K562 (cell line): ENCODE results near the gene RASD2. TPM values are rescaled to one million over a fixed set of nuclear protein-coding genes. Genes with fewer than 3 reads are reported as not detected.
A peak's percentile ranks its signal among the peaks of the same experiment; 100 is the strongest.

Experiments used
- ATAC-seq: fragments of 200-7000 bp; cut with Tn5 transposase; 3 replicates; pipeline ENCODE4 v1.9.1; 2020; ENCODE audit warnings: moderate library complexity
- BruUV-seq: library from RNA; stranded (reverse); fragments of 400-500 nt; replicated peaks from 2 replicates; lab custom pipeline; 2021; lab: Mats Ljungman, UMichigan
- CTCF ChIA-PET: fragments of 300-600 bp; formaldehyde crosslinking; extraction: SDS; loops from one replicate; lab custom pipeline; 2021; ENCODE audit warnings: low intra/inter-chr PET ratio; lab: Yijun Ruan, JAX
- POLR2A ChIA-PET: fragments of 300-600, 350-650 bp; sonication (Branson Sonifier 250); formaldehyde crosslinking; extraction: SDS; loops from one replicate; lab custom pipeline; 2021; ENCODE audit warnings: antibody characterized with exemption, inconsistent platforms; lab: Yijun Ruan, JAX
- DNase-seq, 4 experiments: peaks; one replicate each; pipeline versions ENCODE4 v3.0.0 to v3.0.0-alpha.2; 2011 to 2018; ENCODE audit warnings: low spot score in 3 of 4, mixed read lengths in 3 of 4; ENCODE audit errors: extremely low read depth in 1 of 4
- FAIRE-seq: peaks from 2 replicates; lab custom pipeline; 2011; peaks lifted over from hg19 to GRCh38; lab: Jason Lieb, UNC
- H2AFZ ChIP-seq: 2 replicates; pipeline ENCODE4 v1.6.0; 2011; ENCODE audit warnings: low read depth, low read length, control low read depth, inconsistent platforms
- H3K27ac ChIP-seq: fragments of 200-600 bp; 3 replicates; pipeline ENCODE4 v1.8.0; 2011; ENCODE audit warnings: low read depth, mild to moderate bottlenecking, control low read depth, inconsistent platforms, low read length, moderate library complexity, mixed read lengths; ENCODE audit errors: extremely low read depth
- H3K27me3 ChIP-seq, 2 experiments: fragments of 300-600 bp in 1 of 2; 2 replicates in 1 of 2; 3 replicates in 1 of 2; pipeline versions ENCODE4 v1.6.0 to v1.8.0; 2011; ENCODE audit warnings: inconsistent platforms in 2 of 2, low read length in 2 of 2, mild to moderate bottlenecking in 1 of 2, mixed read lengths in 1 of 2, moderate library complexity in 1 of 2; ENCODE audit not compliant: control insufficient read depth in 2 of 2, insufficient read depth in 2 of 2
- H3K36me3 ChIP-seq: fragments of 300-600 bp; 3 replicates; pipeline ENCODE4 v1.8.0; 2011; ENCODE audit warnings: mild to moderate bottlenecking, low read length, inconsistent platforms; ENCODE audit not compliant: control insufficient read depth, insufficient read depth
- H3K4me1 ChIP-seq, 2 experiments: fragments of 200-600 bp in 1 of 2; replicated peaks in 1 of 2; 2 replicates in 1 of 2; 3 replicates in 1 of 2; pipeline versions ENCODE4 v1.5.1 to v1.8.0; 2011; ENCODE audit warnings: inconsistent platforms in 2 of 2, low read length in 2 of 2, mild to moderate bottlenecking in 1 of 2, mixed read lengths in 1 of 2, moderate library complexity in 1 of 2; ENCODE audit not compliant: control insufficient read depth in 2 of 2, insufficient read depth in 2 of 2
- H3K4me2 ChIP-seq: 2 replicates; pipeline ENCODE4 v1.6.1; 2011; ENCODE audit warnings: low read length, control low read depth, inconsistent platforms, mixed read lengths; ENCODE audit not compliant: insufficient read depth
- H3K4me3 ChIP-seq: fragments of 200-600 bp; sonication (generic), shearing (Covaris generic); 2 replicates; pipeline ENCODE4 v1.5.1; 2016; ENCODE audit warnings: control low read depth, inconsistent platforms
- H3K79me2 ChIP-seq: fragments of 200-600 bp; 3 replicates; pipeline ENCODE4 v1.8.0; 2011; ENCODE audit warnings: low read length, inconsistent platforms; ENCODE audit not compliant: control insufficient read depth, insufficient read depth
- H3K9ac ChIP-seq, 2 experiments: 2 replicates each; pipeline versions ENCODE4 v1.6.0 to v1.6.1; 2011; ENCODE audit warnings: low read depth in 2 of 2, low read length in 2 of 2, control low read depth in 1 of 2, inconsistent platforms in 1 of 2, mild to moderate bottlenecking in 1 of 2, mixed read lengths in 1 of 2; ENCODE audit not compliant: insufficient read depth in 1 of 2
- H3K9me1 ChIP-seq: one replicate; pipeline ENCODE4 v1.6.0; 2011; ENCODE audit warnings: inconsistent platforms, mild to moderate bottlenecking, low read length, moderate library complexity; ENCODE audit not compliant: control insufficient read depth, insufficient read depth
- H3K9me3 ChIP-seq: replicated peaks from 2 replicates; pipeline ENCODE4 v1.5.1; 2011; ENCODE audit warnings: low read depth, low read length, inconsistent platforms; ENCODE audit not compliant: control insufficient read depth, insufficient read depth
- H4K20me1 ChIP-seq: replicated peaks from 2 replicates; pipeline ENCODE4 v1.6.1; 2011; ENCODE audit warnings: low read length, inconsistent platforms, mixed read lengths; ENCODE audit not compliant: control insufficient read depth, insufficient read depth
- EHMT2 ChIP-seq: fragments of 450-650 bp; IDR thresholded peaks from 2 replicates; pipeline ENCODE4 v1.6.1; 2018; ENCODE audit warnings: antibody characterized with exemption
- ILF3 ChIP-seq: fragments of 450-650 bp; IDR thresholded peaks from 2 replicates; pipeline ENCODE4 v1.6.1; 2018; ENCODE audit warnings: antibody characterized with exemption, mild to moderate bottlenecking, moderate library complexity, borderline replicate concordance
- ZKSCAN1 ChIP-seq: fragments of 150-350 bp; IDR thresholded peaks from 2 replicates; pipeline ENCODE4 v1.6.1; 2016; ENCODE audit warnings: low read depth, low read length
- ZNF146 ChIP-seq: IDR thresholded peaks from one replicate; pipeline ENCODE4 v1.6.1; 2018; ENCODE audit warnings: missing compliant biosample characterization; ENCODE audit not compliant: unreplicated experiment
- ZNF184 ChIP-seq: sonication (generic); formaldehyde crosslinking; IDR thresholded peaks from 2 replicates; pipeline ENCODE4 v1.5.0; 2020; ENCODE audit warnings: missing genetic modification reagents
- WGBS: fragments of 100-300 bp; shearing (Covaris generic); methylation state at CpG from one replicate; pipeline ENCODE4 v1.1.6; 2016; ENCODE audit warnings: low coverage, mixed read lengths; ENCODE audit not compliant: insufficient coverage; ENCODE audit errors: missing lambda C conversion rate; 5-methylcytosine and 5-hydroxymethylcytosine counted together
- in situ Hi-C: fragments of 300-500 bp; cut with MboI; formaldehyde crosslinking; loops from 4 replicates; pipeline ENCODE4 v1.15.0; 2018; ENCODE audit warnings: inconsistent platforms, mixed read lengths
- intact Hi-C: fragments of 100-400 bp; cut with micrococcal nuclease; formaldehyde crosslinking; loops from 2 replicates; pipeline ENCODE4 v1.14.2; 2022
- polyA plus RNA-seq, 8 experiments: library from polyadenylated mRNA; depleted of rRNA in 4 of 8; stranded (reverse) in 5 of 8; unstranded in 3 of 8; fragments of >200 nt; fragmentation: Nextera tagmentation in 2 of 8; fragmentation: Illumina TruSeq in 1 of 8; extraction: Ambion mirVana in 2 of 8; extraction: Trizol in 1 of 8; gene quantifications; 2 replicates each; pipeline versions ENCODE4 v1.2.1 to v1.2.3, GENCODE V29; 2011 to 2014; ENCODE audit warnings: inconsistent platforms in 1 of 8, missing spikeins in 1 of 8
- total RNA-seq, 7 experiments: library from RNA; depleted of rRNA in 6 of 7; stranded (reverse); fragments of >200 nt in 6 of 7; fragmentation: Illumina TruSeq in 2 of 7; extraction: Trizol in 2 of 7; gene quantifications; 2 replicates each; pipeline versions ENCODE4 v1.2.1 to v1.2.3, GENCODE V29; 2011 to 2021; ENCODE audit warnings: low replicate concordance in 1 of 7
- TF ChIP-seq, protein P1 (sequence below): fragments of 250-450 bp; sonication (Bioruptor Pico); IDR thresholded peaks from 2 replicates; pipeline ENCODE4 v1.4.0; 2020; ENCODE audit warnings: mild to moderate bottlenecking, moderate library complexity
- TF ChIP-seq, protein P2 (sequence below): sonication (generic); formaldehyde crosslinking; IDR thresholded peaks from 2 replicates; pipeline ENCODE4 v1.8.1; 2023; ENCODE audit warnings: mild to moderate bottlenecking, missing genetic modification reagents
- TF ChIP-seq, protein P3 (sequence below): fragments of 450-650 bp; formaldehyde crosslinking; IDR thresholded peaks from 2 replicates; pipeline ENCODE4 v1.4.0; 2020; ENCODE audit warnings: mild to moderate bottlenecking, moderate library complexity

Gene RASD2
- total and polyA plus RNA-seq, 9 of the 15 experiments (the other 6 are each of a cell fraction or from before 2014, with no cell fraction given): 0.05 TPM; not detected in 8

DNA sequence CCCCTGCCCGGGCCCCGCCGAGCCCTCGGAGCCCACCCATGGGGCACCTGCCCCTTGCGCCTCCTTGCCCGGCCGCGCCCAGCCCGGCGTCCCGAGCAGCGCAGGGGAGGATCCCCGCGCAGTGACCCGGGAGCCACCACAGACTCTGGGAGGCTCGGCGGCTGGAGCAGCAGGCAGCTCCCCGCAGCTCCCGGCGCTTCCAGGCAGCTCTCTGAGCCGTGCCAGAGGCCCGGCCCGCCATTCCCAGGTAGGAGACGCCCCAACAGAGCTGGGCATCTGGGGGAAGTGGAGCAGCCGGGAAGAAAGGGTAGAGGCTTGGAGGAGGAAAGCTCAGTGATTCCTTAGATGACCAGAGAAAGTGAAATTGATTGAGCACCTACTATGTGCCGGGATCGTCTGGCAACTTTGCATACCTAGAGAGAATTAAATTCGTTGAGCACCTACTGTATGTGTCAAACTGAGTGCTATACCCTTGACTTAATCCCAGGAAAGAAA is 670 bp downstream of the RASD2 start:
- FAIRE-seq (no peak), DNase-seq (no peak), ATAC-seq (no peak)
- Histone ChIP-seq H3K9me1 (no peaks in the 10 kb centered on the region), H3K36me3 (no peaks in the 10 kb centered on the region), H3K9ac (no peak overlapping the region), H2AFZ (no peak overlapping the region), H3K4me1 (peaks cover 0 to 19% of the 10 kb centered on the region in 2 experiments; a peak in 2 of 5 replicates), H3K4me3 (no peak overlapping the region), H3K27me3 (peaks cover 0 to 33% of the 10 kb centered on the region in 2 experiments; a peak in 3 of 5 replicates), H3K9me3 (no peaks in the 10 kb centered on the region), H3K27ac (no peak overlapping the region), H3K79me2 (no peaks in the 10 kb centered on the region), H3K4me2 (no peak overlapping the region), H4K20me1 (no peaks in the 10 kb centered on the region)
- no TSS peak for BruUV-seq
- TF ChIP-seq ZKSCAN1 (peak; percentile 88), ZNF146 (no peak)
- ChIA-PET CTCF (no interaction called here), POLR2A (interaction anchor here (1.0 to 1.1 kb wide), 2 partner anchors 14 to 28 kb away, joined by 3 read pairs; no protein-coding TSS in a partner anchor)
- intact Hi-C loops (no loop called here), in situ Hi-C loops (no loop called here)
- 0% methylated on average over 9 of the region's 28 CpGs for WGBS

DNA sequence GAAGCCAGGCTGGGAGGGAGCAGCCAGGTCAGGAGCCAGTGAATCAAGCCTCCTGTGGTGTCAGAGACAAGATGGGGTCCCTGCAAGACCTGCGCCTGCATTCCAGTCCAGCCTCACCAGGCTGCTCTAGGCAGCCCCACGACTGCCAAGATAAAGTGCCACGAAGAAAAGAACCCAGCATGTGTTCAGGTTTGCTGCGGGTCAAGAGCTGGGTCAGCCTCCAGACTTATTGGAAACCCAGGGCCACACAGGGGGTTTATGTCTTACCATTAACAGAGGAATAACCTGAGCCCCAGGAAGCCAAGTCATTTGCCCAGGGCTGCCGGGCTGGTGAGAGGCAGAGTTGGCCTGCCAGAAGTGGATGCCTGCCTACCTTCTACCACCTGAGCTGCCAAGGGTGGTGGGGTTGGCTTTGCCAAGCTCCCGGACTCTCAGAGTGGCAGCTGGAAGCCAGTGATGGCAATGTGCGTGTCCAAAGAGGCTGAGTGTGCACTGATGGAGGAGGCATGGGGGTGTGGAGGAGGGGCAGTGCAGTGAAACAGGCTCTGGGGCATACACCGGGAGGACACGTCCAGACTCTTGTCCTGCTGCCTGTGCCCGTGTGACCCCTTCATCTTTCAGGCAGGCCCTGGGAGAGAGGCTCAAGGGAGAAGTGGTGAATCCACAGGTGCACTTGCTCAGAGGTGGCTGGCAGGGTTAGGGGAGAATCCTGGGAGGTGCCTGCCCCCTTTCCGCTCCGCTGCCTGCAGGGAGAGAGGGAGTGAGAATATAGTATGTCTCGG is 1.7 kb downstream of the RASD2 start:
- no peak overlapping the region for H3K27ac ChIP-seq
- no peaks in the 10 kb centered on the region for H3K9me3 ChIP-seq
- ChIA-PET CTCF (no interaction called here), POLR2A (interaction anchor here (0.6 kb wide), 2 partner anchors 48 to 106 kb away, joined by 3 to 4 read pairs; partner anchors contain the start of gene APOL6)
- no peaks in the 10 kb centered on the region for H3K36me3 ChIP-seq
- peaks cover 0 to 19% of the 10 kb centered on the region in 2 experiments; a peak in 2 of 5 replicates for H3K4me1 ChIP-seq
- no peak for ATAC-seq
- H3K4me2 ChIP-seq: no peak overlapping the region
- no peak overlapping the region for H3K4me3 ChIP-seq
- H3K79me2 ChIP-seq: no peaks in the 10 kb centered on the region
- no peak overlapping the region for H3K9ac ChIP-seq
- H2AFZ ChIP-seq: no peak overlapping the region
- no peak for FAIRE-seq
- intact Hi-C loops: no loop called here
- no peaks in the 10 kb centered on the region for H3K9me1 ChIP-seq
- H3K27me3 ChIP-seq: peaks cover 4 to 44% of the 10 kb centered on the region in 2 experiments; a peak in 3 of 5 replicates
- 6% methylated on average over 7 of the region's 13 CpGs for WGBS
- in situ Hi-C loops: no loop called here
- H4K20me1 ChIP-seq: no peaks in the 10 kb centered on the region
- no TSS peak for BruUV-seq
- DNase-seq: no peak
- no peak for TF ChIP-seq EHMT2
- TF ChIP-seq, protein P1, sequence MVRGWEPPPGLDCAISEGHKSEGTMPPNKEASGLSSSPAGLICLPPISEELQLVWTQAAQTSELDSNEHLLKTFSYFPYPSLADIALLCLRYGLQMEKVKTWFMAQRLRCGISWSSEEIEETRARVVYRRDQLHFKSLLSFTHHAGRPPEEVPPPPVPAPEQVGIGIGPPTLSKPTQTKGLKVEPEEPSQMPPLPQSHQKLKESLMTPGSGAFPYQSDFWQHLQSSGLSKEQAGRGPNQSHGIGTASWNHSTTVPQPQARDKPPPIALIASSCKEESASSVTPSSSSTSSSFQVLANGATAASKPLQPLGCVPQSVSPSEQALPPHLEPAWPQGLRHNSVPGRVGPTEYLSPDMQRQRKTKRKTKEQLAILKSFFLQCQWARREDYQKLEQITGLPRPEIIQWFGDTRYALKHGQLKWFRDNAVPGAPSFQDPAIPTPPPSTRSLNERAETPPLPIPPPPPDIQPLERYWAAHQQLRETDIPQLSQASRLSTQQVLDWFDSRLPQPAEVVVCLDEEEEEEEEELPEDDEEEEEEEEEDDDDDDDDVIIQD (CRISPR knock-in tag): no peak
- no peak for TF ChIP-seq ILF3
- TF ChIP-seq, protein P2, sequence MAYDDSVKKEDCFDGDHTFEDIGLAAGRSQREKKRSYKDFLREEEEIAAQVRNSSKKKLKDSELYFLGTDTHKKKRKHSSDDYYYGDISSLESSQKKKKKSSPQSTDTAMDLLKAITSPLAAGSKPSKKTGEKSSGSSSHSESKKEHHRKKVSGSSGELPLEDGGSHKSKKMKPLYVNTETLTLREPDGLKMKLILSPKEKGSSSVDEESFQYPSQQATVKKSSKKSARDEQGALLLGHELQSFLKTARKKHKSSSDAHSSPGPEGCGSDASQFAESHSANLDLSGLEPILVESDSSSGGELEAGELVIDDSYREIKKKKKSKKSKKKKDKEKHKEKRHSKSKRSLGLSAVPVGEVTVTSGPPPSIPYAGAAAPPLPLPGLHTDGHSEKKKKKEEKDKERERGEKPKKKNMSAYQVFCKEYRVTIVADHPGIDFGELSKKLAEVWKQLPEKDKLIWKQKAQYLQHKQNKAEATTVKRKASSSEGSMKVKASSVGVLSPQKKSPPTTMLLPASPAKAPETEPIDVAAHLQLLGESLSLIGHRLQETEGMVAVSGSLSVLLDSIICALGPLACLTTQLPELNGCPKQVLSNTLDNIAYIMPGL (CRISPR knock-in tag): no peak
- TF ChIP-seq, protein P3, sequence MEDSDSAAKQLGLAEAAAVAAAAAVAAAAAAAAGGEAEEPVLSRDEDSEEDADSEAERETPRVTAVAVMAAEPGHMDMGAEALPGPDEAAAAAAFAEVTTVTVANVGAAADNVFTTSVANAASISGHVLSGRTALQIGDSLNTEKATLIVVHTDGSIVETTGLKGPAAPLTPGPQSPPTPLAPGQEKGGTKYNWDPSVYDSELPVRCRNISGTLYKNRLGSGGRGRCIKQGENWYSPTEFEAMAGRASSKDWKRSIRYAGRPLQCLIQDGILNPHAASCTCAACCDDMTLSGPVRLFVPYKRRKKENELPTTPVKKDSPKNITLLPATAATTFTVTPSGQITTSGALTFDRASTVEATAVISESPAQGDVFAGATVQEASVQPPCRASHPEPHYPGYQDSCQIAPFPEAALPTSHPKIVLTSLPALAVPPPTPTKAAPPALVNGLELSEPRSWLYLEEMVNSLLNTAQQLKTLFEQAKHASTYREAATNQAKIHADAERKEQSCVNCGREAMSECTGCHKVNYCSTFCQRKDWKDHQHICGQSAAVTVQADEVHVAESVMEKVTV (CRISPR knock-in tag): no peak
- TF ChIP-seq ZNF184 (CRISPR knock-in tag): no peak
